SK-MEL-5 (cell line): ENCODE data around the gene PRR7. TPM values are rescaled to one million over a fixed set of nuclear protein-coding genes. Genes with fewer than 3 reads are reported as not detected.

Experiments used
- DNase-seq: peaks from one replicate; pipeline ENCODE4 v3.0.0-alpha.2; 2016; ENCODE audit warnings: low read depth, low spot score
- in situ Hi-C: cut with HindIII; loops from 2 replicates; pipeline ENCODE4 v1.10.0; 2016; ENCODE audit warnings: low sequenced_read_pairs, high pct_unique_total_duplicates, low pct_unique_long_range_greater_than_20kb
- total RNA-seq: library from RNA; depleted of rRNA; stranded (reverse); fragments of >200 nt; shearing (Covaris generic); gene quantifications from 2 replicates; pipeline ENCODE4 v1.2.3, GENCODE V29; 2014

PRR7 gene
- total RNA-seq, 1 experiment from 2014 or later = 38.8 TPM

DNA sequence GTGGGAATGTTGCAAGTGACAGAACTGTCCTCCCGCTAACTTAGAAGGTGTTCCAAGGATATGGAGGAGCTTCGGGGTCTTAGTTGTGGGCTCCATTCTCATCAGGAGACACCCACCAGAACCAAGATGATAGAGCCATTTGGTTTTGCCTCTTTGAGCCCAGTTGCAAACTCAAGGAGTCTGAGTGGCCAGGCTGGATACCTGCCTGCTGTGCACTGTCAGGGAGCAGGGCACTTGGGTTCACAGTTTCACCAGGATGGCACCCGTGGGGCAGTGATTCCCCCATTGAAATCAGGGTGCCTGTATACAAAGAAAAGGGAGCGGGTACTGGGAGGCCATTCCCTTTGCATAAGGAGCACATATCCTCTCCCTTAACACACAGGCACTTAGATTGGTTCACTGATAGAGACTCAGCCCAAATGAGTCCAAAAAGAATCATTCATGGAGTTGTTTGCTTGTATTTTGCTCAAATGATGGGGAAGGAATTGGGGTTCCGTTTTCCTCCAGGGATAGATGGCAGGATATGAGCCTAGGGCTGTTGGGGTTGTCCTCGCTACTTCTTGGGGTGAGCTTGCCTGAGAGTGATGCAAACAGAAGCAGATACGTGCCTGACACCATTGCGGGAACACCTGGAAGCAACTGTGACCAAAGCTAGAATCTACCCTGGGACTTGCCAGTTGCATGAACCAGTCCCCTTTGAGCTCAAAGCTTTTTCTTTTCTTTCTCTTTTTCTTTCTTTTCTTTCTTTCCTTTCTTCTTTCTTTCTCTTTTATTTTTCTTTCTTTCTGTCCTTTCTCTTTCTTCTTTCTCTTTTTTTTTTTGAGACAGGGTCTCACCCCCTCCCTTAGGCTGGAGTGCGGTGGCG is 1.3 kb upstream of the PRR7 start:
- no peak for DNase-seq
- in situ Hi-C loops = no loop called here

DNA sequence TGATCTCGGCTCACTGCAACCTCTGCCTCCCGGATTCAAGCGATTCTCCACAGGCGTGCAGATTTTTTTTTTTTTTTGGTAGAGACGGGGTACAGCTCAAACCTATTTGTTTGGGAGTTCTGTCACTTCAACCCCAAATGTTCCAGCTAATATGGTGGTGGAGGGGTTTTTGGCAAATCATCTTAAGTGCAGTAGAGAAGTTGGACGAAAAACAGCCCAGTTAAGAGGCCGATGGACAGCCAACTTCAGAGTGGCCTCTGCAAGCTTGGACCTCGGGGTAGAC is 756 bp upstream of the PRR7 start:
- in situ Hi-C loops = no loop called here
- no peak for DNase-seq

- in situ Hi-C loops = no loop called here
- peak; percentile 52 for DNase-seq
These were observed 524 bp downstream of the PRR7 start for GRCh38 chr5:177447066-177447610.

- in situ Hi-C loops = no loop called here
- DNase-seq = peak; percentile 97
These were observed 1.1 kb downstream of the PRR7 start for GRCh38 chr5:177447611-177448243.

DNA sequence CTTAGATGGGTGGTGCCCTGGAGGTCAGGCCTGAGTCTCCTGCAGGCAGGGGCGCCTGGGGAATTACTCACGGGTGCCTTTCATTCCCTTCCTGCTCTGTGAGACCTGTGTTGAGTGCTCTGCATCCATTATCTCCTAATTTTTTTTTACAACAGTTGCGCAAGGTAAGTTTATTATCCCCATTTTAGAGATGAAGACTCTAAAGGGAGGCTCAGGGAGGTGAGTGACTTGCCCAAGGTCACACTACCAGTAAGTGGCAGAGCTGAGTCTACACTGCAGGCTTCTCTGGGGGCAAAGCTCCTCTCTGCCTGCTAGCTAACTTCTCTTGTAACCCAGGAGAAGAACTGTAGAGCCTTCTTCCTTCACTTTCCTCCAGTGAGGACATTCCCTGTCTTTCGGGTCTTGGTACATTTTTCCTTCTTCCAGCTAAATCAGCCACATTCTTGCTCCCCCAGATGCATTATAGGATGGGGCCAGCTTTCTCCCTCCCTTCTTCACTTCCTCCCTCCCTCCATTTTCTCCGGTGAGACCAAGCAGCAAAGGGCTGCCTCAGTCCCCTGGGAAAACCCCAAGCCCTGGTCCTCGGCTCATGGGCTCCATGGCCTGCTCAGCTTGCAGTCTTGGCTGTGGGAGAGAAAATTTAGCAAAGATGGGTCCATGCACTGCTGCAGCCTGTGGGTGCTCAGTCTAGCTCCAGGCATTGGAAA is 1.8 kb downstream of the PRR7 start:
- DNase-seq = no peak
- in situ Hi-C loops = no loop called here

DNA sequence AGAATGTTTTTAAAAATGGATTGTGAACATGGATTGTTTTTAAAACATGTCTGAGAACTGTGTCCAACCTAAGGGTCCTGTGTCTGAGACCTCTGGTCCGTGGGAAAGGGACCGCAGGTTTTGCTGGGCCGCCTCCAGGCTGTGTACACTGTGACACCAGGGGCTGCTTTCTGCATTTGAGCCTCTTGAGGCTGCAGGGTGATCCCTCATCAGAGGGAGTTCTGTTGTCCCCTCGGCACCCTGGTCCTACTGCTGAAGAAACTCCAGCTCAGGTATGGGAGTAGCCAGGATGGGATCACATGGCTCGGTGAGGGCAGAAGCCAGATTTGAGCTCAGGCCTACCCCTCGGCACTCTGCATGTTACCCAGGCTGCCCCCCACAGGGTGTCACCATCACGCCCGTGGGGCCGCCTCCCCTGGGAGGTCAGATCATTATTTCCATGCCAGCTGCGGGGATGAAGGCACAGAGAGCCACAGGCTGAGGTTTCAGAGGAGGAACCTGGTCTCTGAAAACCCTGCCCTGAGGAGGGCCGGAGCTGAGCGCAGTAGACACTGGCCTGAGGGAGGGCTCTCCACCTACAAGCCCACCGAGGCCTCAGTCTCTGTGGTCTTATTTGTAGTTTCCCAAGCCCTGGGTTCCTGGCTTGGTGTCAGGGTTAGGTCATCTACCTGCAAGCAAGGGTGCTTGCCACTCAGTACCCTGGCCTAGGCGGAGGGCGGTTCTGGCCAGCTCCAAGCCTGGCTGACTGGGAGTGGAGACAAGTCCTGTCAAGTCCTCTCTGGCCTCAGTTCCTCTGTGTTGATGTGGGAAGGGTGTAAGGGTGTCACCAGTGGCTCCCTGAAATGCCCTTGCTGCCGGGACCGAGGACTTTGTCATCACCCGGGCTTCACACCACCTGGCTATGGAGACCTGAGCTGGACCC is 2.8 kb downstream of the PRR7 start:
- DNase-seq = no peak
- in situ Hi-C loops = no loop called here

DNA sequence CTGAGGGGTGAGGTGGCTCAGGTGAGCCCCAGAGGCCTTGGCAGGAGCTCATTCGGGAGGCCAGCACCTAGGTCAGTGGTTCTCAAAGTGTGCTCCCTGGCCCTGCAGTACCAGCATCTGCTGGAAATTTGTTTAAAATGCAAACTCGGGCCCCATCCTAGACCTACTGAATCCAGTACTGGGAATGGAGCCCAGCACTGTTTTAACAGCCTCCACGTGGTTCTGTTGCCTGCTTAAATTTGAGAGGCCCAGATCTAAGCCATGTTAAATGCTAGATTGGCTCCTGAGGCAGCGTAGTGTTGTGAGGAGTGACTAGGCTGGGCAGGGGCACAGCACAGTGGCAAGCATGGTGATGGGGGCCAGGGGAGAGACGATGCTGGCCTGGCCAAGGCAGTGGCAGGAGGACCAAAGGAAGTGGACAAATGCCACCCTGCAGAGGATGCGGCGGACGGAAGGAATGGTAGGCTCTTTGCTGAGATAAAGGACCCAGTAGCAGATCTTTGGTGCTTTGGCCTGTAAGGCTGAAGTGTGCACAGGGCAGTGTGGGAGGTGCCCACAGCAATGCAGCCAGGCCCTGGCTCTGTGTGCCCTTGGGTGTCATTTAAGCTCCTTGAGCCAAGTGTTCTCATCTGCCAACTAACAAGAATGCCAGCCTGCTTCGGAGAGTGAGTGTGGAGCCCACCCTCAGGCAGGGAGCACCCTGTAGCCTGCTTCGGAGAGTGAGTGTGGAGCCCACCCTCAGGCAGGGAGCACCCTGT is 4.2 kb downstream of the PRR7 start:
- in situ Hi-C loops = no loop called here
- no peak for DNase-seq

GRCh38 chr5:177452688-177453638 is 6.3 kb downstream of the PRR7 start:
- DNase-seq = peak; percentile 30
- in situ Hi-C loops = no loop called here

- no peak for DNase-seq
- in situ Hi-C loops = no loop called here
These were observed 7.3 kb downstream of the PRR7 start for GRCh38 chr5:177453852-177454396.

- in situ Hi-C loops = no loop called here
- DNase-seq = peak; percentile 78
These were observed 7.9 kb downstream of the PRR7 start for GRCh38 chr5:177454397-177455035.

- in situ Hi-C loops = no loop called here
- DNase-seq = no peak
These were observed 8.5 kb downstream of the PRR7 start for GRCh38 chr5:177455036-177455660.

DNA sequence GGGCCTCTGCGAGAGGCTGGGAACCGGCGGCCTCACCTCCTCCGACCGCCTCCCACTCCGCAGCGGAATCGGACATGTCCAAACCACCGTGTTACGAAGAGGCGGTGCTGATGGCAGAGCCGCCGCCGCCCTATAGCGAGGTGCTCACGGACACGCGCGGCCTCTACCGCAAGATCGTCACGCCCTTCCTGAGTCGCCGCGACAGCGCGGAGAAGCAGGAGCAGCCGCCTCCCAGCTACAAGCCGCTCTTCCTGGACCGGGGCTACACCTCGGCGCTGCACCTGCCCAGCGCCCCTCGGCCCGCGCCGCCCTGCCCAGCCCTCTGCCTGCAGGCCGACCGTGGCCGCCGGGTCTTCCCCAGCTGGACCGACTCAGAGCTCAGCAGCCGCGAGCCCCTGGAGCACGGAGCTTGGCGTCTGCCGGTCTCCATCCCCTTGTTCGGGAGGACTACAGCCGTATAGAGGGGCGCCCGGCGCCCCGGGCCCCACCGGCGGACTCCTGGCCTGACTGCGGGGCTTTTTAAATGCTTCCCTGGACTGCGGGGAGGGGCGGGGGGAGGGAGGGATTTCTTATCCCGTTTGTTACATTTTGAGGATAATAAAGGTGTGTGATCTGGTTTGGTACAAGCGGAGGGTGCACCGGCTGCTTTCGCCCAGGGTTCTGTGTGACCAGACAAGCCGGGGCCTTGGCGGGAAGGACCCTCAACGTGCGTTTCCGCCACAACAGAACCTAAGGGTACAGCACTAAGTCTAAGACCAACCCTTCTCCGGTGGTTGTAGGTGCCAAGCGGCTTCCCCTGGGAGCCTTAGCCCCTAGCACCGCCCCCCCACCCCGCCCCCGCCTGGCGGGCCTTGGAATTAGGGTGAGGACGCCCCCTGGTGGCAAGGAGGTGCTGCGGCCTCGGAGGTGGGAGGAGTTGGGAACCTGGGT is 9.3 kb downstream of the PRR7 start:
- peak; percentile 77 for DNase-seq
- in situ Hi-C loops = no loop called here

GRCh38 chr5:177456591-177456964 is 10.0 kb downstream of the PRR7 start:
- in situ Hi-C loops = no loop called here
- no peak for DNase-seq
